Middle frontal gyrus (tissue), 1 donor: Measurements from ENCODE around the gene KLF8.

Source experiments
- DNase-seq: peaks from one replicate; pipeline ENCODE4 v3.0.0-alpha.2; 2015; ENCODE audit warnings: low spot score; ENCODE audit errors: extremely low spot score

Gene KLF8

DNA sequence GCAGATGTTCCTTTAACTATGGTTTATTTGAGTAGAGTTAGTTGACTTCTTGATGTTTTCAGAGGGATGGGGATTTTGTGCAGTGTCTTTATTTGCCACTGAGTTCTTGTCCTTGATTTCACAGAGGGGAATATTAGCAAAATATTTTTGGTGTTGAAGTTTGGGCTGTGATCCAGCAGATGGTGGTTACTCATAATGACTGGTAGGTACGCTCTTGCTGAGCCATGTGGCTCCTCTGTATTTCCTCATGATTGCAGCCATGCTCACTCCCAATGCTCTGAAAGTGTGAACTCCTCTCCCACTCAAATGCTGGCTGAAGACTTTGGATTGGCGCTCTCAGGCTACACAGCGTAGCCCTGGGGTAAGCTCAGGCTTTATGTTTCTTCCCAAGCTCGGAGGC lies 77.7 kb downstream of the KLF8 start:
- DNase-seq = no peak

DNA sequence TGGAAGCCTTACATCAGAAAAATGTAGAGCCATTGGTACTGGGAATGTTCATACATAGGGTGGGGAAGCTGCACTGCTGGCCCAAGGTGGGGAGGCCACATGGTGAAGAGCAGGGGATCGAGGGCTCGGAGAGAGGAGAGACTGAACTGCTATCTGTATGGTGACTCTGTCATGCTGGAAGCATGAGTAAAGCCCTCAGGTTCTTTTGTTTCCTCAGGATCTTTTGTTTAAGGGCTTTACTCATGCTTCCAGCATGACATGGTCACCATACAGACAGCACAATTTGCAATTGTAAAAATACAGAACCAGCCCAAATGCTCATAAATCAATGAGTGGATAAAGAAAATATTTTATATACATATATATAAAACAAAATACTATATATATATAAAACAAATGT lies 78.4 kb downstream of the KLF8 start:
- no peak for DNase-seq

DNA sequence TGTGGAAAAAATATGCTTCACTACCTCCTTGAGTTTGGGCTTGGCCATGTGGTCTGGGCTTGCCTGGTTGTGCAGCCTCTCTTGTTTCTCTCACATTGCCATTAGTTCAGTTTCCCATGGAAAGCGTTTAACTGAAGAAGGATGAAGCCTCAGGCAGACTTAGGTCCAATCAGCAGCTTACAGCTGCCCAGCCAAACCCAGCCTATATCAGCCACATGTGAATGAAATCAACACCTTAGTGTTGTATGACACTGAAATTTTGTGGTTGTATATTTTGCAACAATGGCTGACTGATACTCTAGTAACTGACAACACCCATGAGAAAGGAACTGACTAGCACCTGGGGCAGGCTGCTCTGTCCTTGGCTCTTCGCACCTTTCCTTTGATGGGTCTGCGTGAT lies 81.2 kb downstream of the KLF8 start:
- DNase-seq = no peak

DNA sequence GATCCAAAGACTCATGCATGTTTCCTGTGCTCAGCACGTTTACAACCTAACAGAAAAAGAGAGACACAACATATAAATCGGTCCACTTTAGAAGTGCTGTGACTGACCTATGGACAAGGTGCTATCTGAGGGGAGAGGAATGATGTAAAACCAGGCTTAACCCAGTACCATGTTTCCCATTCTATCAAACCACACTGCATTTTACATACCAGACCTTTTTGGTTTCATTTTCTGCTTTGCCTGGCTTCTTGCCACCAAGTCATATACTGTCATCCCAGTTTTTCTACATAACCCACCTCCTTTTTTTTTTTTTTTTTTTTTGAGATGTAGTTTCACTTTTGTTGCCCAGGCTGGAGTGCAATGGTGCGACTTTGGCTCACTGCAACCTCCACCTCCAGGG lies 82.2 kb downstream of the KLF8 start:
- no peak for DNase-seq

DNA sequence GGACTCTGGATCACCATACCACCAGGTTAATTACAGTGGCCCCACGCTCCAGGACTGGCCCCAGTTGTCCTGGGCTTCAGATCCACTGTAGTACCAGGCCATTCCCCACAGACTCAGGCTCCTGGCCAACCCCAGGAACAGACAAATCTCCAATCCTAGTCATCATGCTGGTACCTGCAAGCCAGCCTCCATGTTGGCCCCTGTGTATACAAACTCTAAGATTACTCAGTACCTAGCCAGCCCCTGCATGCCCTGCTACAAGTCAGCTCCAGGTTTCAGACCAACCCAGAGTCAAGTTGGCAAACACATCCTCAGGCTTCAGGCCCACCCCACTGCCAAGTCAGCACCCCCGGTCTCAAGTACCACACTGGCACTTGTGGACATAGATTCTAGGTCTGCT lies 85.9 kb downstream of the KLF8 start:
- DNase-seq = no peak

DNA sequence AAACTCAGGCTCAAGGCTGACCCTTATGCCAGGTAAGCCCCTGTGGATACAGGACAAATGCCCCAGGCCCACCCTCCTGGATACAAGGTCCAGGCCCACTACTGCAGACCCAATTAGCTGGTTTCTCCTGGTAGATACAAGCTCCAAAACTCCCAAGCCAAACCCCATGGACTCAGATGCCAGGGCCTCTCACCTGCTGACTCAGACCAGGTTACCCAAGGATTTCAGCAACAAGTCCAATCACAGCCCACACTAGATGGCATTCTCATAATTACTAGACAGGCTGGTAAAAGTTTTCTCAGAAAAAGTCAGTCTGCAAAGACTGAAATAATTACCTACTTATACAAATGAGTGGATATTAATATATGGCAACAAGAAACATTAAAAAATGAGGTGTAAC lies 87.0 kb downstream of the KLF8 start:
- no peak for DNase-seq
